Smooth muscle cell of bladder (primary cell): ENCODE data around the gene RBBP8NL. TPM values are rescaled to one million over a fixed set of nuclear protein-coding genes. Genes with fewer than 3 reads are reported as not detected.

Experiments used
- total RNA-seq: library from RNA; depleted of rRNA; stranded (reverse); fragments of >200 nt; gene quantifications from 2 replicates; pipeline ENCODE4 v1.2.3, GENCODE V29; 2014

The RBBP8NL gene, protein sequence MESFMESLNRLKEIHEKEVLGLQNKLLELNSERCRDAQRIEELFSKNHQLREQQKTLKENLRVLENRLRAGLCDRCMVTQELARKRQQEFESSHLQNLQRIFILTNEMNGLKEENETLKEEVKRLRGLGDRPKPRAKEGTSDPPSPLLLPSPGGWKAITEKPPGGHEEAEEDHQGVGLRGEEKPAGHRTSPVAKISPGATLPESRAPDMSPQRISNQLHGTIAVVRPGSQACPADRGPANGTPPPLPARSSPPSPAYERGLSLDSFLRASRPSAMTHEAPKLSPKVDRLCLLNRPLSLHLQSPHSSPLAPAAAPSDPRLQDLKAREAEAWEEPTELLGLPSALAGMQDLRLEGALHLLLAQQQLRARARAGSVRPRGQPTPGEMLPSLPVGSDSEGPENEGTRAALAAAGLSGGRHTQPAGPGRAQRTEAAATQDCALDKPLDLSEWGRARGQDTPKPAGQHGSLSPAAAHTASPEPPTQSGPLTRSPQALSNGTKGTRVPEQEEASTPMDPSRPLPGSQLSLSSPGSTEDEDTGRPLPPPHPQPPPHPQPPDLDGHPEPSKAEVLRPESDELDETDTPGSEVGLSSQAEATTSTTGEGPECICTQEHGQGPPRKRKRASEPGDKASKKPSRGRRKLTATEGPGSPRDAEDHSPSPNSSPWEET
- not detected in 2 replicates for total RNA-seq

DNA sequence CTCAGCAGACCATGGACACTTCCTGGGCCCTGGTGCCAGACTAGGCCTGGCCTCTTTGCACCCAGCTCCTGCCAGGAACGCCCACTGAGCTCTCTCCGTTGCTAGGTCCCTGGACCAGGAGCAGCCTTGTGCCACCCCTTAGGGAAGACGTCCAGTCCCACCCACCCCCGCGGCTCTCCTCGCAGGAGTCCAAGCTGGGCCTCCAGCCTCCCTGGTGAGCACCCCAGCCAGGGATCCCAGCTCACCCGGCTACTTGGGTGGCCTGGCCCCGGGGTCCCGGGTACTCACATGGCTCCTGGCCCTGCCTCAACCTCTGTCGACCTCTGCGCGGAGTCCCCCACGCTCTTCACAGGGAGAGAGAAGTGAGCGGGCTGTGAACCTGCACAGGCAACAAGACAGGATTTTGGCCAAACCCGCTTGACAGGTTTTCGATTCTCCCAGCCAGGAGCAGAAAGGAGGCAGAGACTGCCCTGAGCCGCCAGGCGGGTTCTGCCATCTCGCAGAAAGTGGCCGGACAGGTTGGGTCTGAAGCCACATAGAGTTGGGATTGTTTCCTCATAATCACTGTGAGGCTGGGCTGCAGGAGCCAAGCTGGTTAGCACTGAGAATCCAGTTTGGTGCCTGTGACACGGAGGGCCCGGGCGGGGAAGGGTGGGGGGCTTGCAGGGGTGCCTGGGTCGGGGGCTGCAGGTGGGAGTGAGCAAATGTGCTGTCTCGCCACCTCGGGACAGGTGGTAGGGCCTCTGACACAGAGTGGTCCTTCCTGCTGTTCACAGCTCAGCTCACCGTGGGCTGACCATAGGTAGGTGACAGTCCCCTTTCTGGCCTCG is at the start of gene RBBP8NL:
RBBP8NL (minus strand) TSS at position 368 of the 830 bp plus-strand sequence. CDS start 7,892 bp downstream, outside the sequence.

GRCh38 chr20:62475772-62476055 is 48.4 kb upstream of the RBBP8NL start, which contains the start of gene GATA5:
Gene GATA5, minus strand, starts transcription at chr20:62475995. Its CDS starts 474 bp downstream, at chr20:62475521.

DNA sequence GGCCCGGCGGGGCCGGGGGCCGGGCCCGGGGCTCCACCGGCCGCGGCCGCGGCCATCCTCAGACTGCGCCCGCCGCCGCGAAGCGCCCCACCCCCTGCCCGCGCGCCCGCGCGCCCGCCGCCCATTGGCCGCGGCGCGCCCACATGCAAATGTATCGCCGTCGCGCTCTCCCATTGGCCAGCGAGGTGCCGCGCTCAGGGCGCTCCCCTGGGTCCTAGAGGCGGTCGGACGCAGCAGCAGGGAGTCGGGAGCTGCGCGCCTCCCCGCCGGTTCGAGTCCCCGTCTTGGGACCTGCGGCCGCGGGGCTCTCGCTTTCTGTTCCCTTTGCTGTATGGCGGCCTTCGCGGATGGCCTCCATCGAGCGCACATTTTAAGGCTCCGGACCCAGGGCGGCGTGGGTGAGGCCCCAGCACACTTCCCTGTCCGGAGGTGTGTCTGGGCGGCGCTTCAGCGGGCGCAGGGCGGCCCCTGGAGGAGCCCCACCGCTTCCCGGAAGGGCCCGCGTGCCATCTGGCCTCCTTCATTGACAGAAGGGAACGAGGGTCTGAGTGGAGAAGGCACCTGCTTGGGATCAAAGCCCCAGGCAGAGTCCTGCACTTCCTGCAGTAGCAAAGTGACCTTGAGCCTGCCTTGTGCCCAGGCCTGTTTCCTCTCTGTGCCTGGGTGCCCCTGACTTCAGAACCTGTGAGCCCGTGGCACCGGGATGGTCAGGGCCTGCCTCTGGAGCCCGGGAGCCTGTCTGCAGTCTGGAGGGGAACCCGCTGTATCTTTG is 19.9 kb downstream of the RBBP8NL start, which contains the start of gene CABLES2:
CABLES2 (minus strand) TSS at position 65 of the 772 bp plus-strand sequence; CDS start at position 56, 9 bp downstream.

GRCh38 chr20:62386383-62387218 is 40.7 kb downstream of the RBBP8NL start, which contains the start of gene RPS21:
Gene RPS21, plus strand, starts transcription at chr20:62387103. Its CDS starts 236 bp downstream, at chr20:62387339.

GRCh38 chr20:62367136-62367632 is 60.2 kb downstream of the RBBP8NL start, which contains the start of gene LAMA5:
Gene LAMA5, minus strand, starts transcription at chr20:62367312. Its CDS starts 67 bp downstream, at chr20:62367245.

Other genes starting within 250 kb of the RBBP8NL start
- 18.0 and 18.5 TPM in 2 replicates for gene MTG2, start 244.5 kb downstream of the RBBP8NL start, total RNA-seq
- gene HRH3, start 207.3 kb downstream of the RBBP8NL start, total RNA-seq: not detected in 2 replicates
- gene OSBPL2, start 189.0 kb downstream of the RBBP8NL start, total RNA-seq: 31.0 and 38.8 TPM in 2 replicates
- gene ADRM1, start 124.5 kb downstream of the RBBP8NL start, total RNA-seq: 81.5 and 83.8 TPM in 2 replicates
- gene LAMA5, start 60.2 kb downstream of the RBBP8NL start, total RNA-seq: 18.0 and 24.0 TPM in 2 replicates
- 1,346 and 1,555 TPM in 2 replicates for gene RPS21, start 40.4 kb downstream of the RBBP8NL start, total RNA-seq
- gene CABLES2, start 20.3 kb downstream of the RBBP8NL start, total RNA-seq: 0.28 and 0.74 TPM in 2 replicates
- not detected in 2 replicates for gene GATA5, start 48.5 kb upstream of the RBBP8NL start, total RNA-seq
- 0.09 and 0.14 TPM in 2 replicates for gene SLCO4A1, start 215.0 kb upstream of the RBBP8NL start, total RNA-seq